A549 (cell line): ENCODE results near the gene C1QL3. TPM values are rescaled to one million over a fixed set of nuclear protein-coding genes. Genes with fewer than 3 reads are reported as not detected.

Experiments
- ATAC-seq, 2 experiments: fragments of 200-7000 bp in 1 of 2; fragments of >200 bp in 1 of 2; cut with Nextera tagmentation in 1 of 2; cut with Tn5 transposase in 1 of 2; 3 replicates each; pipeline versions ENCODE4 v1.8.0 to v1.9.1; 2018 to 2020; ENCODE audit warnings: mild to moderate bottlenecking in 1 of 2, moderate library complexity in 1 of 2
- CTCF ChIA-PET: fragments of 300-600 bp; sonication (Branson Sonifier 250); formaldehyde crosslinking; extraction: SDS; loops from one replicate; lab custom pipeline; 2021; ENCODE audit warnings: antibody characterized with exemption, inconsistent platforms; lab: Yijun Ruan, JAX
- POLR2A ChIA-PET: fragments of 350-600 bp; formaldehyde crosslinking; extraction: SDS; loops from one replicate; lab custom pipeline; 2021; ENCODE audit warnings: antibody characterized with exemption, inconsistent platforms; lab: Yijun Ruan, JAX
- DNase-seq, 2 experiments: peaks; one replicate each; pipeline versions ENCODE4 v3.0.0 to v3.0.0-alpha.2; 2011 to 2016; ENCODE audit warnings: low read depth in 1 of 2, low spot score in 1 of 2
- FAIRE-seq: peaks from 2 replicates; lab custom pipeline; 2011; peaks lifted over from hg19 to GRCh38; lab: Jason Lieb, UNC
- H3K27ac ChIP-seq, 2 experiments: fragments of >200 bp; sonication (Bioruptor Twin); formaldehyde crosslinking; 3 replicates each; pipeline ENCODE4 v1.5.1; 2016 to 2017
- H3K4me1 ChIP-seq: fragments of >200 bp; sonication (Bioruptor Twin); formaldehyde crosslinking; 3 replicates; pipeline ENCODE4 v1.6.1; 2016
- H3K4me2 ChIP-seq: fragments of >200 bp; sonication (Bioruptor Twin); formaldehyde crosslinking; 3 replicates; pipeline ENCODE4 v1.6.1; 2016
- H3K4me3 ChIP-seq: fragments of >200 bp; sonication (Bioruptor Twin); formaldehyde crosslinking; 3 replicates; pipeline ENCODE4 v1.5.1; 2016
- H3K9me3 ChIP-seq: fragments of >200 bp; sonication (Bioruptor Twin); formaldehyde crosslinking; 3 replicates; pipeline ENCODE4 v1.6.1; 2016
- CBX2 ChIP-seq: fragments of 200-600 bp; sonication (generic); IDR thresholded peaks from 2 replicates; pipeline ENCODE4 v1.6.1; 2016; ENCODE audit warnings: low read depth, mild to moderate bottlenecking, borderline replicate concordance
- CHD2 ChIP-seq: fragments of 150-350 bp; IDR thresholded peaks from 2 replicates; pipeline ENCODE4 v1.6.1; 2014; ENCODE audit warnings: low read length; ENCODE audit not compliant: partially characterized antibody
- EHF ChIP-seq: fragments of 250-450 bp; sonication (Bioruptor Pico); IDR thresholded peaks from 2 replicates; pipeline ENCODE4 v1.5.0; 2020; ENCODE audit warnings: mild to moderate bottlenecking
- EP300 ChIP-seq, 2 experiments: fragments of >200 bp; sonication (Bioruptor Twin); formaldehyde crosslinking; IDR thresholded peaks; 2 replicates in 1 of 2; 3 replicates in 1 of 2; pipeline ENCODE4 v1.6.1; 2016 to 2017
- ESRRA ChIP-seq: fragments of 150-350 bp; IDR thresholded peaks from 2 replicates; pipeline ENCODE4 v1.6.1; 2014; ENCODE audit warnings: mild to moderate bottlenecking, low read length, borderline replicate concordance
- FOSL2 ChIP-seq, 2 experiments: fragments of 450-650 bp in 1 of 2; fragments of >200 bp in 1 of 2; sonication (Bioruptor Twin) in 1 of 2; formaldehyde crosslinking; IDR thresholded peaks; 2 replicates each; pipeline versions ENCODE4 v1.5.0 to v1.6.1; 2016 to 2020; ENCODE audit warnings: mild to moderate bottlenecking in 1 of 2, moderate library complexity in 1 of 2
- HEYL ChIP-seq: fragments of 250-450 bp; sonication (Bioruptor Pico); IDR thresholded peaks from 2 replicates; pipeline ENCODE4 v1.8.0; 2021; ENCODE audit warnings: mild to moderate bottlenecking, moderate library complexity
- HOXA7 ChIP-seq: fragments of 250-450 bp; sonication (Bioruptor Pico); IDR thresholded peaks from 2 replicates; pipeline ENCODE4 v1.5.0; 2020; ENCODE audit warnings: mild to moderate bottlenecking, moderate library complexity
- HOXB13 ChIP-seq: fragments of 250-450 bp; sonication (Bioruptor Pico); IDR thresholded peaks from 2 replicates; pipeline ENCODE4 v1.5.0; 2020; ENCODE audit warnings: low read depth, mild to moderate bottlenecking, moderate library complexity
- JUN ChIP-seq, 2 experiments: fragments of >200 bp; sonication (Bioruptor Twin); formaldehyde crosslinking; IDR thresholded peaks; 2 replicates in 1 of 2; 3 replicates in 1 of 2; pipeline ENCODE4 v1.6.1; 2016 to 2017
- MAZ ChIP-seq: fragments of 150-350 bp; IDR thresholded peaks from 2 replicates; pipeline ENCODE4 v1.6.1; 2014; ENCODE audit warnings: antibody characterized with exemption, low read depth, low read length, borderline replicate concordance
- NPAS2 ChIP-seq: fragments of 250-450 bp; sonication (Bioruptor Pico); IDR thresholded peaks from 2 replicates; pipeline ENCODE4 v1.8.0; 2022; ENCODE audit warnings: mild to moderate bottlenecking, moderate library complexity, borderline replicate concordance
- NR3C1 ChIP-seq: fragments of >200 bp; sonication (Bioruptor Twin); formaldehyde crosslinking; IDR thresholded peaks from 3 replicates; pipeline ENCODE4 v1.6.1; 2017
- POLR2A ChIP-seq: IDR thresholded peaks from 2 replicates; pipeline ENCODE4 v1.6.1; 2012; ENCODE audit warnings: mild to moderate bottlenecking, low read length
- RAD21 ChIP-seq, 2 experiments: fragments of >200 bp in 1 of 2; sonication (Bioruptor Twin) in 1 of 2; formaldehyde crosslinking in 1 of 2; IDR thresholded peaks in 1 of 2; conservative IDR thresholded peaks in 1 of 2; 2 replicates in 1 of 2; 3 replicates in 1 of 2; pipeline ENCODE4 v1.6.1; 2012 to 2018; ENCODE audit warnings: inconsistent platforms in 1 of 2
- SREBF2 ChIP-seq: fragments of 450-650 bp; IDR thresholded peaks from 2 replicates; pipeline ENCODE4 v1.6.1; 2014; ENCODE audit warnings: mild to moderate bottlenecking, moderate library complexity
- TFCP2L1 ChIP-seq: fragments of 250-450 bp; sonication (Bioruptor Pico); IDR thresholded peaks from 2 replicates; pipeline ENCODE4 v1.5.0; 2021; ENCODE audit warnings: mild to moderate bottlenecking
- ZFP36 ChIP-seq: fragments of 450-650 bp; IDR thresholded peaks from 2 replicates; pipeline ENCODE4 v1.6.1; 2014; ENCODE audit warnings: borderline replicate concordance; ENCODE audit not compliant: partially characterized antibody
- ZNF302 ChIP-seq: fragments of 250-450 bp; sonication (Bioruptor Pico); IDR thresholded peaks from 2 replicates; pipeline ENCODE4 v1.9.0; 2021; ENCODE audit warnings: inconsistent platforms, mild to moderate bottlenecking, moderate library complexity
- WGBS: methylation state at CpG from one replicate; pipeline ENCODE4 v1.1.6; 2017; ENCODE audit errors: missing lambda C conversion rate; 5-methylcytosine and 5-hydroxymethylcytosine counted together
- polyA plus RNA-seq, 4 experiments: library from polyadenylated mRNA; depleted of rRNA in 3 of 4; stranded (reverse); fragments of >200 nt; fragmentation: RNase III in 1 of 4; extraction: RNeasy Plus Mini Kit Qiagen cat#74134 plus additional on column Dnase treatment in 1 of 4; gene quantifications; 2 replicates in 3 of 4; 3 replicates in 1 of 4; pipeline ENCODE4 v1.2.3, GENCODE V29; 2011 to 2017
- TF ChIP-seq, protein P1 (sequence below): fragments of 250-450 bp; sonication (Bioruptor Pico); IDR thresholded peaks from 2 replicates; pipeline ENCODE4 v1.5.0; 2021; ENCODE audit warnings: mild to moderate bottlenecking, moderate library complexity, borderline replicate concordance
- TF ChIP-seq, protein P2 (sequence below): IDR thresholded peaks from 2 replicates; pipeline ENCODE4 v1.6.1; 2012; ENCODE audit warnings: low read depth, borderline replicate concordance
- TF ChIP-seq, protein P3 (sequence below): fragments of 200-600 bp; sonication (generic); IDR thresholded peaks from 2 replicates; pipeline ENCODE4 v1.6.1; 2016; ENCODE audit warnings: antibody characterized with exemption, mild to moderate bottlenecking, moderate library complexity
- TF ChIP-seq, protein P4 (sequence below): IDR thresholded peaks from 2 replicates; pipeline ENCODE4 v1.6.1; 2012

C1QL3 gene
- polyA plus RNA-seq, 2 of the 4 experiments (the other 2 are of a cell fraction) = not detected

DNA sequence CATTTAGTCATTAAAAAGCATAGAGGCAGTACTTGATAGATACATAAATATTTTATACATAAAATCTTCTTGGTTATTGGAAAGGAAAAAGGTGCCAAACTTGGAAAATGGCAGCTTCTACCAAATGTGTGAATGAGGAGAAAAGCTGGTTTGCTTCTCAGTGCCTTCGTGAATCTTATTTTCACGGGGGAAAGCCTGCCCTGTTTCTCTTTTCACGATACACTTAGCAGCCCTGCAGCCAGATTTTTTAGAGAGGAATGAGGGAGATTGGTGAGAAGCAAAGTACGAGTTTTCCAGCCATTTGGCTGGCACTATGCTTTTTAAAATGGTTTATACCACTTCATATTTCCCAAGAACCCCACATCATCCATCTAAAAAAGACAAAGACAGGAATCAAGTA, 22.9 kb upstream of the C1QL3 start:
- no peak overlapping the region for H3K4me3 ChIP-seq
- WGBS = 45% methylated on average over 4 of the region's 4 CpGs
- H3K9me3 ChIP-seq = no peaks in the 10 kb centered on the region
- no peak overlapping the region for H3K4me2 ChIP-seq
- POLR2A ChIA-PET = interaction anchor here (0.7 kb wide), 1 partner anchor 16 kb away, joined by 4 read pairs; no protein-coding TSS in a partner anchor
- ATAC-seq (no peak), FAIRE-seq (no peak), DNase-seq (no peak)
- TF ChIP-seq POLR2A (no peak), HEYL (CRISPR knock-in tag) (no peak), NPAS2 (no peak), ZFP36 (no peak), CHD2 (no peak), NR3C1 (no peak), TFCP2L1 (no peak), ESRRA (no peak), MAZ (no peak), FOSL2 (IDR thresholded peaks at IDR 0.05) (no peak), FOSL2 (CRISPR knock-in tag; IDR thresholded peaks at IDR 0.05) (no peak), RAD21 (conservative IDR thresholded peaks at IDR 0.05 in 1 of 2, IDR thresholded peaks at IDR 0.05 in 1 of 2) (no peak), JUN (IDR thresholded peaks at IDR 0.05) (no peak), EHF (CRISPR knock-in tag) (no peak), SREBF2 (no peak)
- TF ChIP-seq, protein P1, sequence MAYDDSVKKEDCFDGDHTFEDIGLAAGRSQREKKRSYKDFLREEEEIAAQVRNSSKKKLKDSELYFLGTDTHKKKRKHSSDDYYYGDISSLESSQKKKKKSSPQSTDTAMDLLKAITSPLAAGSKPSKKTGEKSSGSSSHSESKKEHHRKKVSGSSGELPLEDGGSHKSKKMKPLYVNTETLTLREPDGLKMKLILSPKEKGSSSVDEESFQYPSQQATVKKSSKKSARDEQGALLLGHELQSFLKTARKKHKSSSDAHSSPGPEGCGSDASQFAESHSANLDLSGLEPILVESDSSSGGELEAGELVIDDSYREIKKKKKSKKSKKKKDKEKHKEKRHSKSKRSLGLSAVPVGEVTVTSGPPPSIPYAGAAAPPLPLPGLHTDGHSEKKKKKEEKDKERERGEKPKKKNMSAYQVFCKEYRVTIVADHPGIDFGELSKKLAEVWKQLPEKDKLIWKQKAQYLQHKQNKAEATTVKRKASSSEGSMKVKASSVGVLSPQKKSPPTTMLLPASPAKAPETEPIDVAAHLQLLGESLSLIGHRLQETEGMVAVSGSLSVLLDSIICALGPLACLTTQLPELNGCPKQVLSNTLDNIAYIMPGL (CRISPR knock-in tag) = no peak
- TF ChIP-seq, protein P2, sequence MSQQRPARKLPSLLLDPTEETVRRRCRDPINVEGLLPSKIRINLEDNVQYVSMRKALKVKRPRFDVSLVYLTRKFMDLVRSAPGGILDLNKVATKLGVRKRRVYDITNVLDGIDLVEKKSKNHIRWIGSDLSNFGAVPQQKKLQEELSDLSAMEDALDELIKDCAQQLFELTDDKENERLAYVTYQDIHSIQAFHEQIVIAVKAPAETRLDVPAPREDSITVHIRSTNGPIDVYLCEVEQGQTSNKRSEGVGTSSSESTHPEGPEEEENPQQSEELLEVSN = no peak
- TF ChIP-seq, protein P3, sequence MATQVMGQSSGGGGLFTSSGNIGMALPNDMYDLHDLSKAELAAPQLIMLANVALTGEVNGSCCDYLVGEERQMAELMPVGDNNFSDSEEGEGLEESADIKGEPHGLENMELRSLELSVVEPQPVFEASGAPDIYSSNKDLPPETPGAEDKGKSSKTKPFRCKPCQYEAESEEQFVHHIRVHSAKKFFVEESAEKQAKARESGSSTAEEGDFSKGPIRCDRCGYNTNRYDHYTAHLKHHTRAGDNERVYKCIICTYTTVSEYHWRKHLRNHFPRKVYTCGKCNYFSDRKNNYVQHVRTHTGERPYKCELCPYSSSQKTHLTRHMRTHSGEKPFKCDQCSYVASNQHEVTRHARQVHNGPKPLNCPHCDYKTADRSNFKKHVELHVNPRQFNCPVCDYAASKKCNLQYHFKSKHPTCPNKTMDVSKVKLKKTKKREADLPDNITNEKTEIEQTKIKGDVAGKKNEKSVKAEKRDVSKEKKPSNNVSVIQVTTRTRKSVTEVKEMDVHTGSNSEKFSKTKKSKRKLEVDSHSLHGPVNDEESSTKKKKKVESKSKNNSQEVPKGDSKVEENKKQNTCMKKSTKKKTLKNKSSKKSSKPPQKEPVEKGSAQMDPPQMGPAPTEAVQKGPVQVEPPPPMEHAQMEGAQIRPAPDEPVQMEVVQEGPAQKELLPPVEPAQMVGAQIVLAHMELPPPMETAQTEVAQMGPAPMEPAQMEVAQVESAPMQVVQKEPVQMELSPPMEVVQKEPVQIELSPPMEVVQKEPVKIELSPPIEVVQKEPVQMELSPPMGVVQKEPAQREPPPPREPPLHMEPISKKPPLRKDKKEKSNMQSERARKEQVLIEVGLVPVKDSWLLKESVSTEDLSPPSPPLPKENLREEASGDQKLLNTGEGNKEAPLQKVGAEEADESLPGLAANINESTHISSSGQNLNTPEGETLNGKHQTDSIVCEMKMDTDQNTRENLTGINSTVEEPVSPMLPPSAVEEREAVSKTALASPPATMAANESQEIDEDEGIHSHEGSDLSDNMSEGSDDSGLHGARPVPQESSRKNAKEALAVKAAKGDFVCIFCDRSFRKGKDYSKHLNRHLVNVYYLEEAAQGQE = no peak
- H3K4me1 ChIP-seq = no peaks in the 10 kb centered on the region
- CTCF ChIA-PET = interaction anchor here (0.6 to 2.5 kb wide), 16 partner anchors 8 to 663 kb away, joined by 3 to 16 read pairs (median 4); no protein-coding TSS in a partner anchor
- H3K27ac ChIP-seq = no peak overlapping the region

DNA sequence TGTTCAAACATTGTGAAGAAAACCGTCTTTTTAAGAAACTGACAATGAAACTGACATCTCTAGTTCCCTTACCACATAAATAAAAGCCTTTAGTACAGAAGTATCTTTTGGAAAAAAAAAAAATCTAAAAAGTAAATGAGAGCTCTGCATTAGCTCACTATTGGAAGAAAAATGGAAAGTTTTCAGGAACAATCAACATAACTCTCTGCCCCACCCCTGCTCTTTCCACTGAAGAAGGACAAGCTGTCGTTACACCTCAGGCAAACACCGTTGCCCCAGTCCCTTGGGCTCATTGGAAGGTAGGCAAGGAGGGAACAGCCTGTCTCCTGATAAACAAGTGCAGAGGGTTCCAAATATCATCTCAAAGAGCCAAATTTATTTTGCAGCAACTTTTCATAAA, 22.4 kb upstream of the C1QL3 start:
- no peak for DNase-seq
- ATAC-seq = no peak
- H3K4me3 ChIP-seq = no peak overlapping the region
- CTCF ChIA-PET = interaction anchor here (0.7 to 2.5 kb wide), 4 partner anchors 14 to 662 kb away, joined by 3 to 10 read pairs (median 4); no protein-coding TSS in a partner anchor
- H3K4me1 ChIP-seq = no peaks in the 10 kb centered on the region
- no peak for FAIRE-seq
- no peak overlapping the region for H3K27ac ChIP-seq
- WGBS = 32% methylated on average over 3 of the region's 3 CpGs
- POLR2A ChIA-PET = no interaction called here
- TF ChIP-seq, protein P4, sequence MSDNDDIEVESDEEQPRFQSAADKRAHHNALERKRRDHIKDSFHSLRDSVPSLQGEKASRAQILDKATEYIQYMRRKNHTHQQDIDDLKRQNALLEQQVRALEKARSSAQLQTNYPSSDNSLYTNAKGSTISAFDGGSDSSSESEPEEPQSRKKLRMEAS = no peak
- no peak for TF ChIP-seq HEYL (CRISPR knock-in tag)
- no peak for TF ChIP-seq EP300 (IDR thresholded peaks at IDR 0.05)
- TF ChIP-seq ZNF302 (CRISPR knock-in tag) = no peak
- TF ChIP-seq CBX2 = no peak
- TF ChIP-seq RAD21 (conservative IDR thresholded peaks at IDR 0.05 in 1 of 2, IDR thresholded peaks at IDR 0.05 in 1 of 2) = no peak
- no peak for TF ChIP-seq MAZ
- TF ChIP-seq HOXB13 (CRISPR knock-in tag) = no peak
- no peak for TF ChIP-seq HOXA7 (CRISPR knock-in tag)
- no peak overlapping the region for H3K4me2 ChIP-seq
- no peaks in the 10 kb centered on the region for H3K9me3 ChIP-seq
